ENCODE measurements around the gene FKBP2.

GRCh38 chr11:64222651-64223000 is 18.3 kb upstream of the FKBP2 start:
- TF ChIP-seq CTCF (IDR thresholded peaks at IDR 0.05 in 4 of 5, conservative IDR thresholded peaks at IDR 0.05 in 1 of 5) (no peak), POLR2A (IDR thresholded peaks at IDR 0.05) (no peak)

All from gastrocnemius medialis (tissue), 4 donors.